Measurements from ENCODE around the gene PPP2R2C.

DNA sequence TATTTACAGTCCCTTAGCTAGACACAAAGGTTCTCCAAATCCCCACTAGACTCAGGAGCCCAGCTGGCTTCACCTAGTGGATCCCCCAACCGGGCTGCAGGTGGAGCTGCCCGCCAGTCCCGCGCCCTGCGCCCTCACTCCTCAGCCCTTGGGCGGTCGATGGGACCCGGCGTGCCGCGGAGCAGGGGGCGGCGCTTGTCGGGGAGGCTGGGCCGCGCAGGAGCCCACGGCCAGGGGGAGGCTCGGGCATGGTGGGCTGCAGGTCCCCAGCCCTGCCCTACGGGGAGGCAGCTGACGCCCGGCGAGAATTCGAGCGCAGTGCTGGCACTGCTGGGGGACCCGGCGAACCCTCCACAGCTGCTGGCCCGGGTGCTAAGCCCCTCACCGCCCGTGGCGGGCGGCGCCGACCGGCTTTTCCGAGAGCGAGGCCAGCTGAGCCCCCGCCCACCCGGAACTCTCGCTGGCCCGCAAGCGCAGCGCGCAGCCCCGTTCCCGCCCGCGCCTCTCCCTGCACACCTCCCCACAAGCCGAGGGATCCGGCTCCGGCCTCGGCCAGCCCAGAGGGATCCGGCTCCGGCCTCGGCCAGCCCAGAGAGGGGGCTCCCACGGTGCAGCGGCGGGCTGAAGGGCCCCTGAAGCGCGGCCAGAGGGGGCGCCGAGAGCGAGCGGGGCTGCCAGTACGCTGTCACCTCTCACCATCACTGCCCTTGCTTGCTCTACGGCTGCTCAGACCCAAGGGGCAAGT, 163.3 kb downstream of the PPP2R2C start:
- TF ChIP-seq, protein P1, sequence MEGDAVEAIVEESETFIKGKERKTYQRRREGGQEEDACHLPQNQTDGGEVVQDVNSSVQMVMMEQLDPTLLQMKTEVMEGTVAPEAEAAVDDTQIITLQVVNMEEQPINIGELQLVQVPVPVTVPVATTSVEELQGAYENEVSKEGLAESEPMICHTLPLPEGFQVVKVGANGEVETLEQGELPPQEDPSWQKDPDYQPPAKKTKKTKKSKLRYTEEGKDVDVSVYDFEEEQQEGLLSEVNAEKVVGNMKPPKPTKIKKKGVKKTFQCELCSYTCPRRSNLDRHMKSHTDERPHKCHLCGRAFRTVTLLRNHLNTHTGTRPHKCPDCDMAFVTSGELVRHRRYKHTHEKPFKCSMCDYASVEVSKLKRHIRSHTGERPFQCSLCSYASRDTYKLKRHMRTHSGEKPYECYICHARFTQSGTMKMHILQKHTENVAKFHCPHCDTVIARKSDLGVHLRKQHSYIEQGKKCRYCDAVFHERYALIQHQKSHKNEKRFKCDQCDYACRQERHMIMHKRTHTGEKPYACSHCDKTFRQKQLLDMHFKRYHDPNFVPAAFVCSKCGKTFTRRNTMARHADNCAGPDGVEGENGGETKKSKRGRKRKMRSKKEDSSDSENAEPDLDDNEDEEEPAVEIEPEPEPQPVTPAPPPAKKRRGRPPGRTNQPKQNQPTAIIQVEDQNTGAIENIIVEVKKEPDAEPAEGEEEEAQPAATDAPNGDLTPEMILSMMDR (IDR thresholded peaks at IDR 0.05) = no peak
- no peak for TF ChIP-seq POLR2A (IDR thresholded peaks at IDR 0.05)

Measured in body of pancreas (tissue), 4 donors.